Endothelial cell (in vitro differentiated cells): ENCODE measurements around the gene RNF144B. TPM values are rescaled to one million over a fixed set of nuclear protein-coding genes. Genes with fewer than 3 reads are reported as not detected.

Experiments
- DNase-seq: peaks from one replicate; pipeline ENCODE4 v3.0.0; 2021; ENCODE audit warnings: low spot score
- H3K27ac Mint-ChIP-seq: one replicate; pipeline ENCODE4 v1.8.0; 2021; ENCODE audit warnings: mixed read lengths, inconsistent platforms; ENCODE audit not compliant: unreplicated experiment
- H3K27me3 Mint-ChIP-seq: one replicate; pipeline ENCODE4 v1.8.0; 2021; ENCODE audit warnings: mild to moderate bottlenecking, moderate library complexity, mixed read lengths, inconsistent platforms; ENCODE audit not compliant: unreplicated experiment
- H3K36me3 Mint-ChIP-seq: one replicate; pipeline ENCODE4 v1.8.0; 2021; ENCODE audit warnings: mild to moderate bottlenecking, low read depth, mixed read lengths, inconsistent platforms; ENCODE audit not compliant: unreplicated experiment
- H3K4me1 Mint-ChIP-seq: one replicate; pipeline ENCODE4 v1.8.0; 2021; ENCODE audit warnings: mild to moderate bottlenecking, mixed read lengths, inconsistent platforms; ENCODE audit not compliant: unreplicated experiment
- H3K4me3 Mint-ChIP-seq: one replicate; pipeline ENCODE4 v1.8.0; 2021; ENCODE audit warnings: mild to moderate bottlenecking, mixed read lengths, inconsistent platforms; ENCODE audit not compliant: unreplicated experiment
- H3K9me3 Mint-ChIP-seq: one replicate; pipeline ENCODE4 v1.8.0; 2021; ENCODE audit warnings: mixed read lengths, inconsistent platforms; ENCODE audit not compliant: unreplicated experiment
- CTCF ChIP-seq: fragments of 200-600 bp; sonication (generic); IDR thresholded peaks from one replicate; pipeline ENCODE4 v1.5.0; 2021; ENCODE audit warnings: antibody characterized with exemption; ENCODE audit not compliant: unreplicated experiment
- total RNA-seq: library from RNA; stranded (reverse); fragmentation: NEBNext Ultra II Directional; extraction: Animal tissue kit (Norgen Biotek cat#: 25700); gene quantifications from one replicate; pipeline ENCODE4 v1.2.1, GENCODE V29; 2021; ENCODE audit not compliant: unreplicated experiment

The RNF144B gene
- total RNA-seq, 1 donor from 2014 or later = 23.2 TPM

- H3K27me3 Mint-ChIP-seq = peaks cover 2% of the 10 kb centered on the region
- no peaks in the 10 kb centered on the region for H3K36me3 Mint-ChIP-seq
- no peak overlapping the region for H3K4me3 Mint-ChIP-seq
Observed at GRCh38 chr6:18444111-18444510, 57.0 kb downstream of the RNF144B start.

GRCh38 chr6:18445228-18445627, 58.1 kb downstream of the RNF144B start:
- Mint-ChIP-seq H3K4me3 (no peak overlapping the region), H3K4me1 (peaks cover 3% of the 10 kb centered on the region), H3K36me3 (no peaks in the 10 kb centered on the region), H3K9me3 (no peaks in the 10 kb centered on the region), H3K27me3 (peaks cover 2% of the 10 kb centered on the region), H3K27ac (no peak overlapping the region)
- no peak for TF ChIP-seq CTCF
- DNase-seq = no peak

More at GRCh38 chr6:18444111-18444510, 57.0 kb downstream of the RNF144B start:
- Mint-ChIP-seq H3K27ac (no peak overlapping the region), H3K9me3 (no peaks in the 10 kb centered on the region), H3K4me1 (no peaks in the 10 kb centered on the region)
- no peak for TF ChIP-seq CTCF
- DNase-seq = no peak

DNA sequence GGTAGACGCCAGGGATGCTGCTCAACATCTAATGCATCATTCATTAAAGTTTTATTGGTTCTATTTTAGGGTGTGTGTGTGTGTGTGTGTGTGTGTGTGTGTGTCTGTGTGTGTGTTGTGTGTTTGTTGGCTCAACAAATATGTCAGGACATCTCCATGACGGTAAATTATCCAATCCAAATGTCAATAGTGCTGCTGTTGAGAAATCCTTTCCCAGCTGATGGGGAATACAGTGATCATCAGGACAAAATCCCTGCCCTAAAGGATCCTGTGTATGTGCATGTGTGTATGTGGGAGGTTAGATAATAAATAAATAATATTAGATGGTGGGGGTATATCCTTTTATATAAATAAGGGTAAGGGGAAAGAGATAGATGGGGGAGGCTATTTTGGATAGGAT, 59.6 kb downstream of the RNF144B start:
- peaks cover 14% of the 10 kb centered on the region for H3K4me1 Mint-ChIP-seq
- DNase-seq = no peak
- no peaks in the 10 kb centered on the region for H3K36me3 Mint-ChIP-seq
- TF ChIP-seq CTCF = no peak
- peaks cover 2% of the 10 kb centered on the region for H3K27me3 Mint-ChIP-seq
- H3K27ac Mint-ChIP-seq = no peak overlapping the region
- no peaks in the 10 kb centered on the region for H3K9me3 Mint-ChIP-seq
- no peak overlapping the region for H3K4me3 Mint-ChIP-seq

DNA sequence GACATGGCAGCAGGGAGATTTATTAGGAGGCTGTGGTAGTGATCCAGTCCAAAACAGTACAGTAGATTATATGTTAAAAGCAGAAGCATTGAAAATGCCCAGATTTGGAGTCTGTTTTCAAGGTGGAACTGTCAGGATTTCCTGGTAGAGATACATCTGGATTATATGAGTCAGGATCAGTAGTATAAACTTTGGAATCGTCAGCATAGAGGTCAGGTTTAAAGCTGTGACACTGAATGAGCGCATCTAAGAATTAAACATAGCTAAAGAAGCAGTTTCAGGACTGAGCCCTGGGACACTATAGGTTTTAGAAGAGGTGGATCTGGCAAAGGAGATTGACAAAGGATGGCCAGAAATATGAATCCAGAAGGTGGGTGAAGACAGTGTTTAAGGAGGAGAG, 60.4 kb downstream of the RNF144B start:
- Mint-ChIP-seq H3K9me3 (no peaks in the 10 kb centered on the region), H3K27me3 (peaks cover 2% of the 10 kb centered on the region), H3K36me3 (no peaks in the 10 kb centered on the region), H3K4me3 (no peak overlapping the region), H3K27ac (no peak overlapping the region), H3K4me1 (peaks cover 14% of the 10 kb centered on the region)
- TF ChIP-seq CTCF = no peak
- no peak for DNase-seq

DNA sequence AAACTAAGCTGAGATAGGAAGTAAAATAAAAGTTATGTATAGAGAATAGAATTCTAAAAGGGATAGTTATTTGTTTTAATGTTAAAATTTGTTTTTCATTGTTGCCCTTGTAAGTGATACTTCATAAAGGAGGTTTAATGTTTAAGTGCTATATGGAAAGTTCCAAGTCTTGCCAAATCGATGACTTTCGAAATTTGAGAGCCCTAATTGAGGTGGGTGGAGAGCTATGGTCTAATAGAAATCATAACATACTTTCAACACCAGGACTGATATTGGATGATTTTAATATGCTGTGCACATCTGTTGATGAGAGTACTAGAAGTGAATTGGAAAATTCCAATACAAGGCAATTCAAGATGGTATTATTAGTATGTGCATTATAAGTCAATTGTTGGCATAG, 64.6 kb downstream of the RNF144B start:
- no peak overlapping the region for H3K4me3 Mint-ChIP-seq
- no peak for DNase-seq
- no peak overlapping the region for H3K27ac Mint-ChIP-seq
- H3K9me3 Mint-ChIP-seq = no peaks in the 10 kb centered on the region
- TF ChIP-seq CTCF = no peak
- H3K4me1 Mint-ChIP-seq = peaks cover 14% of the 10 kb centered on the region
- H3K36me3 Mint-ChIP-seq = no peaks in the 10 kb centered on the region
- H3K27me3 Mint-ChIP-seq = no peaks in the 10 kb centered on the region
